GM23248 (cell line): ENCODE data around the gene MEIOC. TPM values are rescaled to one million over a fixed set of nuclear protein-coding genes. Genes with fewer than 3 reads are reported as not detected.
"Not testable (repeated sequence)": the region's sequence is repeated elsewhere in the genome, so short reads cannot be mapped to it uniquely, and the experiment has no call there.

ENCODE experiments used
- DNase-seq: peaks from one replicate; pipeline ENCODE4 v3.0.0-alpha.2; 2015
- H2AFZ ChIP-seq: fragments of 200-600 bp; sonication (generic); 2 replicates; pipeline ENCODE4 v1.6.1; 2016; ENCODE audit warnings: antibody characterized with exemption
- H3F3A ChIP-seq: fragments of 200-600 bp; sonication (generic); 2 replicates; pipeline ENCODE4 v1.6.1; 2016; ENCODE audit warnings: mild to moderate bottlenecking, antibody characterized with exemption, mixed run types; ENCODE audit not compliant: insufficient read depth
- H3K27ac ChIP-seq: fragments of 200-600 bp; sonication (generic); 2 replicates; pipeline ENCODE4 v1.5.1; 2016; ENCODE audit warnings: mild to moderate bottlenecking
- H3K27me3 ChIP-seq: fragments of 200-600 bp; sonication (generic); replicated peaks from 2 replicates; pipeline ENCODE4 v1.6.1; 2016; ENCODE audit warnings: mild to moderate bottlenecking; ENCODE audit not compliant: insufficient read depth
- H3K36me3 ChIP-seq: fragments of 200-600 bp; sonication (generic); 2 replicates; pipeline ENCODE4 v1.6.1; 2016; ENCODE audit warnings: low read depth, mild to moderate bottlenecking
- H3K4me1 ChIP-seq: fragments of 200-600 bp; sonication (generic); 2 replicates; pipeline ENCODE4 v1.6.1; 2016; ENCODE audit warnings: mild to moderate bottlenecking; ENCODE audit not compliant: insufficient read depth
- H3K4me2 ChIP-seq: fragments of 200-600 bp; sonication (generic); one replicate; pipeline ENCODE4 v1.6.1; 2016; ENCODE audit warnings: mild to moderate bottlenecking; ENCODE audit not compliant: unreplicated experiment
- H3K4me3 ChIP-seq: fragments of 200-600 bp; sonication (generic); 2 replicates; pipeline ENCODE4 v1.5.1; 2016; ENCODE audit warnings: mild to moderate bottlenecking
- H3K79me2 ChIP-seq: fragments of 200-600 bp; sonication (generic); 2 replicates; pipeline ENCODE4 v1.6.1; 2016; ENCODE audit warnings: mild to moderate bottlenecking; ENCODE audit not compliant: insufficient read depth
- H3K9ac ChIP-seq: fragments of 200-600 bp; sonication (generic); 2 replicates; pipeline ENCODE4 v1.6.1; 2016; ENCODE audit warnings: mild to moderate bottlenecking
- H3K9me2 ChIP-seq: fragments of 200-600 bp; sonication (generic); 2 replicates; pipeline ENCODE4 v1.6.1; 2016; ENCODE audit warnings: mixed run types, mild to moderate bottlenecking, moderate library complexity; ENCODE audit not compliant: insufficient read depth
- H3K9me3 ChIP-seq: fragments of 200-600 bp; sonication (generic); one replicate; pipeline ENCODE4 v1.6.1; 2017; ENCODE audit warnings: low read depth
- H4K20me1 ChIP-seq: fragments of 200-600 bp; sonication (generic); 2 replicates; pipeline ENCODE4 v1.6.0; 2016; ENCODE audit not compliant: insufficient read depth
- EZH2 ChIP-seq: fragments of 200-600 bp; sonication (generic); IDR thresholded peaks from 2 replicates; pipeline ENCODE4 v1.6.1; 2018; ENCODE audit warnings: antibody characterized with exemption, mild to moderate bottlenecking; ENCODE audit not compliant: insufficient read depth, poor library complexity, severe bottlenecking
- EZH2phosphoT487 ChIP-seq: fragments of 200-600 bp; sonication (generic); IDR thresholded peaks from 2 replicates; pipeline ENCODE4 v1.6.1; 2018; ENCODE audit warnings: antibody characterized with exemption, moderate library complexity, mild to moderate bottlenecking, low read depth; ENCODE audit not compliant: insufficient read depth
- WGBS, 2 experiments: methylation state at CpG; one replicate each; pipeline ENCODE4 v1.1.6; 2015 to 2017; ENCODE audit warnings: low lambda C conversion rate in 2 of 2, low coverage in 1 of 2; ENCODE audit errors: missing lambda C conversion rate in 2 of 2; 5-methylcytosine and 5-hydroxymethylcytosine counted together
- in situ Hi-C: fragments of 300-500 bp; cut with MboI; formaldehyde crosslinking; loops from 2 replicates; pipeline ENCODE4 v1.15.0; 2020
- polyA plus RNA-seq: library from polyadenylated mRNA; unstranded; fragments of >200 nt; fragmentation: Nextera tagmentation; extraction: Ambion mirVana; gene quantifications from 2 replicates; pipeline ENCODE4 v1.2.1, GENCODE V29; 2016
- total RNA-seq: library from RNA; depleted of rRNA; stranded (reverse); fragments of >200 nt; shearing (Covaris generic); gene quantifications from 2 replicates; pipeline ENCODE4 v1.2.3, GENCODE V29; 2014

Gene MEIOC
- total and polyA plus RNA-seq, 2 experiments from 2014 or later, result 0.65 TPM; not detected in 1

DNA sequence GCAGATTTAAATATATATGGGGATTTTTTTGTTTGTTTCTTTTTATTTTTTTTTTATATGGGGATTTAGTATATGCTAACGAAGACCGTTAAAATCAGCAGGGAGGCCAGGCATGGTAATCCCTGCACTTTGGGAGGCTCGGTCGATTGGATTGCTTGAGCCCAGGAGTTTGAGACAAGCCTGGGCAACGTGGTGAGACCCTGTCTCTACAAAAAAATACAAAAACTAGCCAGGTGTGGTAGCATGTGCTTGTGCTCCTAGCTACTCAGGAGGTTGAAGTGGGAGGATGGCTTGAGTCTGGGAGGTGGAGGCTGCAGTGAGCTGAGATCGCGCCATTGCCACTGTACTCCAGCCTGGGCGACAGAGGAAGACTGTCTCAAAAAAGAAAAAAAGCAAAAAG is 22.3 kb upstream of the MEIOC start:
- Histone ChIP-seq H3K27me3 (no peaks in the 10 kb centered on the region), H3K9me2 (no peaks in the 10 kb centered on the region), H3K9ac (no peak overlapping the region), H3F3A (no peaks in the 10 kb centered on the region), H3K9me3 (no peaks in the 10 kb centered on the region), H3K4me2 (no peak overlapping the region), H3K27ac (no peak overlapping the region), H2AFZ (peak overlapping the region; percentile 21; the same call in 1 of the 2 replicates), H4K20me1 (no peaks in the 10 kb centered on the region), H3K4me3 (no peak overlapping the region), H3K4me1 (no peaks in the 10 kb centered on the region), H3K36me3 (no peaks in the 10 kb centered on the region), H3K79me2 (no peaks in the 10 kb centered on the region)
- in situ Hi-C loops, result loop anchor here (10.0 to 25.0 kb wide), 2 partner anchors 99 to 422 kb away; partner anchors contain the start of gene UBTF
- TF ChIP-seq EZH2phosphoT487 (no peak), EZH2 (no peak)
- 66 to 68% methylated on average over 8 of the region's 8 CpGs for WGBS, 2 experiments
- no peak for DNase-seq

DNA sequence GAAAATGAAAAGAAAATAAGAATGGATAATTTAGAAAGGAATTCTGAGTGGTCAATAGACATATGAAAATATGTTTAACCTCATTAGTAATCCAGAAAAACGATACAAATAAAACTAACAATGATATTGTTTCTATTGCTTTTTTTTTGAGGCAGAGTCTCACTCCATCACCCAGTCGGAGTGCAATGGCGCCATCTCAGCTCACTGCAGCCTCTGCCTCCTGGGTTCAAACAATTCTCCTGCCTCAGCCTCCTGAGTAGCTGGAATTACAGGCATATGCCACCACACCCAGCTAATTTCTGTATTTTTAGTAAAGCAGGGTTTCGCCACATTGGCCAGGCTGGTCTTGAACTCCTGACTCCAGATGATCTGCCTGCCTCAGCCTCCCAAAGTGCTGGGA is 21.9 kb upstream of the MEIOC start:
- in situ Hi-C loops, result loop anchor here (10.0 to 25.0 kb wide), 2 partner anchors 100 to 422 kb away; partner anchors contain the start of gene UBTF

DNA sequence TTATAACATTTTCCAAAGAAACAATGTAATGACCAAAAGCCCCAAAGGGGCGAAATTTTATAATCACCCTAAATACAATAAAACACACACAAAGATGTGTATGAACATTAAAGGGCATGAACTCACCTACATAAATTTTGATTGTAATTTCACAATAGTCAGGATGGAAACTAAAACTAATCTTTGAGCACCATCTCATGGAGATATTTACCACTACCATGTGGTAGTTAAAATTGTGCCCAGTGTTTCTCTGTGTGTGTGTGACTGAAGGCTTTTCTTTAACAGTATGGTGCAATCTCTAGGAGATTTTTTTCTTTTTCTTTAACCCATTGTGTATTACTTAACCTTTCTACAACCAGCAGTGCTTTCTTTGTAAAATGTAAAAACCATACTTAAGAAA is 19.7 kb upstream of the MEIOC start:
- Histone ChIP-seq H4K20me1 (no peaks in the 10 kb centered on the region), H3K27ac (no peak overlapping the region), H3K4me2 (no peak overlapping the region), H3K9me3 (no peaks in the 10 kb centered on the region), H3K4me1 (no peaks in the 10 kb centered on the region), H3K27me3 (no peaks in the 10 kb centered on the region), H3K79me2 (no peaks in the 10 kb centered on the region), H3F3A (no peaks in the 10 kb centered on the region), H3K36me3 (no peaks in the 10 kb centered on the region), H3K9ac (no peak overlapping the region), H3K9me2 (no peaks in the 10 kb centered on the region), H3K4me3 (no peak overlapping the region), H2AFZ (no peak overlapping the region)
- DNase-seq, result peak; percentile 75
- in situ Hi-C loops, result loop anchor here (10.0 to 25.0 kb wide), 2 partner anchors 102 to 424 kb away; partner anchors contain the start of gene UBTF
- TF ChIP-seq EZH2phosphoT487, result no peak
- no peak for TF ChIP-seq EZH2
- 0 to 11% methylated on average over 1 of the region's 1 CpG for WGBS, 2 experiments

More for the DNA sequence above, 21.9 kb upstream of the MEIOC start:
- not testable (repeated sequence) for H3K4me3 ChIP-seq, H3K27me3 ChIP-seq, H3F3A ChIP-seq, H3K9ac ChIP-seq, H3K4me2 ChIP-seq, H3K27ac ChIP-seq, H3K36me3 ChIP-seq, DNase-seq, H3K9me2 ChIP-seq, H3K9me3 ChIP-seq, H3K79me2 ChIP-seq, H4K20me1 ChIP-seq, H3K4me1 ChIP-seq
- peak overlapping the region; percentile 21; the same call in 1 of the 2 replicates for H2AFZ ChIP-seq
- WGBS, 2 experiments, result 45 to 47% methylated on average over 4 of the region's 4 CpGs

DNA sequence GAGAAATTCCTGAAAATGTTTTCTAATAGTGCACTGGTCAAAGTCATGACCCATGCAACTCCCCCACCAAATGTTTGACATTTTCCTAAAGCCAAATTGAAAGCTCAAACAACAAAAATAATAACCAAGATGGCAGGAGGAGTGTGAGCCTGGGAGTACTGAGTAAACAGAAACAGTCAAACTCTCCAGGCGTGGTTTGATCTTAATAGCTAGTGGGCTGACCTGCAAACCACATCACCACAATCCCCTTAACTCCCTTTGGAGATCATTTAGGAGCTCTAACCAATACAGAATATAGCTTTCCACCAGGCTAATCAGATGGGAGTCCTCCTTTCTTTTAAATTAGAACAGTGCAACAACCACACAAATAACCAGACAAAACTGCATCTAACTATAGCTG is 19.2 kb upstream of the MEIOC start:
- TF ChIP-seq EZH2, result no peak
- TF ChIP-seq EZH2phosphoT487, result no peak
- no peaks in the 10 kb centered on the region for H3K4me1 ChIP-seq
- H3K9me2 ChIP-seq, result no peaks in the 10 kb centered on the region
- no peaks in the 10 kb centered on the region for H3K27me3 ChIP-seq
- no peaks in the 10 kb centered on the region for H3K79me2 ChIP-seq
- DNase-seq, result no peak
- WGBS, 2 experiments, result 22 to 28% methylated on average over 1 of the region's 1 CpG
- in situ Hi-C loops, result loop anchor here (10.0 to 25.0 kb wide), 2 partner anchors 102 to 425 kb away; partner anchors contain the start of gene UBTF
- H2AFZ ChIP-seq, result 0 out of 2 replicates have a peak overlapping the region, but pooled peaks have one; percentile 11
- H3K4me2 ChIP-seq, result no peak overlapping the region
- H3K27ac ChIP-seq, result no peak overlapping the region
- no peaks in the 10 kb centered on the region for H4K20me1 ChIP-seq
- no peaks in the 10 kb centered on the region for H3K9me3 ChIP-seq
- H3K9ac ChIP-seq, result no peak overlapping the region
- no peaks in the 10 kb centered on the region for H3F3A ChIP-seq
- no peak overlapping the region for H3K4me3 ChIP-seq
- no peaks in the 10 kb centered on the region for H3K36me3 ChIP-seq

DNA sequence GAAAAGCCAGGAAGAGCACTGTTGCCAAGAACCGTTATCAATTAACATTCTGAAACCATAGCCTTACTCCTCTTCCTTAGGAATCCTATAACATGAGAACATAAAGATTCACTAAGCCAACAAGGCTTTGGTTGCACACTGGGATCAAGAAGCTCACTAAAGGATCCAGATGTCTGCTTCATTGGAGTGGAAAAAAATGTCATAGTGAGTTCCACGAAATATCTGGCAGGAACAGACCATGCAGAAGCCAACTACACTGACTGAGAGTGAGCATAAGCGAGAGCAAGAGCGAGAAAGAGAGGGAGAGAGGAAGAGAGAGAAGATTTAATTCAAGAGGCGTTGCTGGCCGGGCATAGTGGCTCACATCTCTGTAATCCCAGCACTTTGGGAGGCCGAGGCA is 13.4 kb upstream of the MEIOC start:
- in situ Hi-C loops, result loop anchor here (25.0 kb wide), 1 partner anchor 431 kb away; the partner anchor contains the start of gene UBTF

More for the DNA sequence above, 13.4 kb upstream of the MEIOC start:
- Histone ChIP-seq H4K20me1 (no peaks in the 10 kb centered on the region), H3K27ac (no peak overlapping the region), H3K9me3 (no peaks in the 10 kb centered on the region), H3K27me3 (no peaks in the 10 kb centered on the region), H3K9ac (no peak overlapping the region), H3K36me3 (no peaks in the 10 kb centered on the region), H3F3A (no peaks in the 10 kb centered on the region), H3K9me2 (no peaks in the 10 kb centered on the region), H3K4me3 (no peak overlapping the region), H3K4me1 (no peaks in the 10 kb centered on the region), H3K79me2 (no peaks in the 10 kb centered on the region), H2AFZ (peak overlapping the region; percentile 29; the same call in 1 of the 2 replicates), H3K4me2 (no peak overlapping the region)
- TF ChIP-seq EZH2, result no peak
- TF ChIP-seq EZH2phosphoT487, result no peak
- whole genome bisulfite sequencing, 2 experiments, result 9 to 12% methylated on average over 7 of the region's 7 CpGs
- peak; percentile 20 for DNase-seq
